M059J (cell line): ENCODE data around the gene SYN1. TPM values are rescaled to one million over a fixed set of nuclear protein-coding genes. Genes with fewer than 3 reads are reported as not detected.

Experiments
- DNase-seq: peaks from one replicate; pipeline ENCODE4 v3.0.0-alpha.2; 2012; ENCODE audit warnings: low read depth
- total RNA-seq: library from RNA; depleted of rRNA; stranded (reverse); fragments of >200 nt; shearing (Covaris generic); gene quantifications from 2 replicates; pipeline ENCODE4 v1.2.3, GENCODE V29; 2014

SYN1 gene
- total RNA-seq, 1 experiment from 2014 or later: 1.4 TPM

- no peak for DNase-seq
These were observed 46.1 kb downstream of the SYN1 start for GRCh38 chrX:47573341-47574075.

GRCh38 chrX:47572773-47573340, 46.8 kb downstream of the SYN1 start:
- DNase-seq: no peak

- no peak for DNase-seq
These were observed 47.8 kb downstream of the SYN1 start for GRCh38 chrX:47571896-47572295.

GRCh38 chrX:47571215-47571614, 48.4 kb downstream of the SYN1 start:
- DNase-seq: no peak

- DNase-seq: no peak
These were observed 48.9 kb downstream of the SYN1 start for GRCh38 chrX:47570794-47571193.

GRCh38 chrX:47568656-47569295, 50.9 kb downstream of the SYN1 start:
- peak; percentile 33 for DNase-seq

- DNase-seq: no peak
These were observed 52.8 kb downstream of the SYN1 start for GRCh38 chrX:47566841-47567240.

- no peak for DNase-seq
These were observed 55.1 kb downstream of the SYN1 start for GRCh38 chrX:47564438-47565085.

- DNase-seq: no peak
These were observed 55.8 kb downstream of the SYN1 start for GRCh38 chrX:47563801-47564315.

GRCh38 chrX:47562615-47563243, 56.9 kb downstream of the SYN1 start:
- DNase-seq: no peak

- no peak for DNase-seq
These were observed 58.0 kb downstream of the SYN1 start for GRCh38 chrX:47561659-47562151.

GRCh38 chrX:47560934-47561658, 58.6 kb downstream of the SYN1 start, which contains the start of gene ARAF:
Gene ARAF, plus strand, starts transcription at chrX:47561205. Its CDS starts 1,763 bp downstream, at chrX:47562968.
- DNase-seq: peak; percentile 100

- DNase-seq: no peak
These were observed 59.3 kb downstream of the SYN1 start for GRCh38 chrX:47560179-47560933.

GRCh38 chrX:47558436-47558835, 61.2 kb downstream of the SYN1 start:
- DNase-seq: no peak

- DNase-seq: peak; percentile 92
These were observed 63.5 kb downstream of the SYN1 start for GRCh38 chrX:47556045-47556623.

- no peak for DNase-seq
These were observed 76.2 kb downstream of the SYN1 start for GRCh38 chrX:47543496-47543895.

- peak; percentile 92 for DNase-seq
These were observed 78.7 kb downstream of the SYN1 start for GRCh38 chrX:47540754-47541538.

GRCh38 chrX:47539860-47540259, 79.8 kb downstream of the SYN1 start:
- DNase-seq: no peak

- no peak for DNase-seq
These were observed 89.6 kb downstream of the SYN1 start for GRCh38 chrX:47530049-47530448.
